ENCODE data around the gene GPR6.

GPR6 gene

DNA sequence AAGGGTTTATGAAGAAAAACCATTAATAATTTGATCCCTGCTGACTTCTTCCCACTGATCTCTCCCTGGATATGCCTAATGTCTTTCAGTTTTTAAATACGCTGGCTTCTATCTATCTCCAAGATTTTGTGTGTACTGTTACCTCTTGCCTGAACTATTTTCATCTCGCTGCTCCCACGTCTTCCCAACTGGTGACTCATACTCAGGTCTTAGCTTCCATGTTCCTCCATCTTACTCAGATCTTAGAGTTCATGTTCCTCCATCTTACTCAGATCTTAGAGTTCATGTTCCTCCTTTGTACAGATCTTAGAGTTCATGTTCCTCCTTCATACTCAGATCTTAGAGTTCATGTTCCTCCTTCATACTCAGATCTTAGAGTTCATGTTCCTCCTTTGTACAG is 21.6 kb downstream of the GPR6 start:
- no peak for DNase-seq

GRCh38 chr6:110002676-110003075 is 24.6 kb downstream of the GPR6 start:
- no peak for DNase-seq

- no peak for DNase-seq
Measured at GRCh38 chr6:110013386-110013785, 35.3 kb downstream of the GPR6 start.

- no peak for DNase-seq
Measured at GRCh38 chr6:110015206-110015605, 37.1 kb downstream of the GPR6 start.

DNA sequence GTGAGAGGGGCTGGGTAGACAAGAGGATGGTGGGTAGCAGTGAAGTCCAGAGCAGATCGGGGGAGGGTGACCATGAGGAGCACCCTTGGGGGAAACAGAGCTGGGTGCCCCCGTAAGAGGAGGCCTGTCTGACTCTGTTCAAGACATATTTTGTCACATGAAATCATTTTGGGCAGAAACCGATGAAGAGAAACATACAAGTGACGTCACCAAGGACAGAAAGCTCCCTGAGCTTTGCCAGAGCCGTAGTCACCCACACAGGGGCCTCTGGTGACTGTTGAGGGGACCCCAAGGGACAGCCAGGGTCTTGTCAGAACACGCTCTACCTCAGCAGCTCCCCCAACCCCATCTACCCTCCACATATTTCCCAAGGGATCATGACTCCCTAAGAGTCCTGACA is 39.2 kb downstream of the GPR6 start:
- DNase-seq, result no peak

DNA sequence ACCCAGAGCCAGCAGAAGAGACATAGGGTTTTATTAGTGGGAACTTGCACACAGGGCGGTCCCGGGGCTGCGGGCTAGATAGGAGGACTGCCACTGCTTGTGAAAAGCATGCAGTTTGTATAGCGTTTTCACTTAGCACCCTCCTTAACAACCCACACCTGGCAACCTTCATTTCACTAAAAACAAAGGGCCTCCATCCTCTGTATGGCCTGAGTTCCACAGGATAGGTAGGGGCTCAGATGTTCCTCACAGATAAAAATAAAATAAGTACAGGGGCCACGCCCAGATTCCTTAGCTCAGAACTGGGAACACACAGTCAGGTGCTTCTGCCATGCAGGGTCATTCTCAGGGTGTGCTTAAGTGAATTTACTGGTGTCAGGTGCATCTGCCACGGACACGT is 39.8 kb downstream of the GPR6 start:
- no peak for DNase-seq

DNA sequence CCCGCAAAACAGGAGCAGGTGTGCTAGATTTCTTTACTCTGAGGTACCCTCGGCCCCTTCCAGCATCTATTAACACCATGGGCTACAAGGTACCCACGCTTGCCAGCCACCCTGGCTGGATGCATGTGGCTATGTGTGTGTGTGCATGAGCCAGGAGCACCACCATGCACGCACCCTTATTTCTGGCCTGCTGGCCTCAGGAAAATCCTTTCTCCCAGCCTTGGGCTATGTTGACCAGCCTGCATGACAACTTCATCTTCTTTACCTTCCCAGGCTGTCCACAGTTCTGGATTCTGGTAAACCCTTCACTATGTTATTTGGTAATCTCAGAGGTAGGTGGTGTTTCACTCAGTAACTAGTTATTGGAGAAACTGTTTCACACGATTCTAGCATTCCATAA is 40.4 kb downstream of the GPR6 start:
- DNase-seq, result no peak

GRCh38 chr6:110020888-110021287 is 42.8 kb downstream of the GPR6 start:
- DNase-seq, result peak in 1 of 5 experiments; percentile 22

DNA sequence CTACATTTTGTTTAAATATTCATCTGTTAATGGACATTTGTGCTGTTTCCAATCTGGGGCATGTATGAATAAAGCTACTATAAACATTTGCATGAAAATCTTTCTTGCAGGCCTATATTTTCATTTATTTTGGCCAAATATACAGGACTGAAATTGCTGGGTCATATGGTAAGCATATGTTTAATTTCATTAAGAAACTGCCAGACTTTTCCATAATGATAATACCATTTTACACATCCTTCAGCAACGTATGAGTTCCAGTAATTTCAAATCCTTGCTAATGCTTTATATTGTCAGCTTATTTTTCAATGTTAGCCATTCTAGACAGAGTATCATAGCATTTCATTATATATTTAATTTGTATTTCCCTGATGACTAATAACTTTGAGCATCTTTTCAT is 51.0 kb downstream of the GPR6 start:
- DNase-seq, result no peak

All from T-helper 2 cell (primary cell).